ENCODE data around the gene TTC39B.

The TTC39B gene

GRCh38 chr9:15262581-15262980 is 44.4 kb downstream of the TTC39B start:
- no peak for DNase-seq
- no CpG with 5 or more reads among the region's 1 CpG for WGBS

GRCh38 chr9:15256426-15256825 is 50.6 kb downstream of the TTC39B start:
- no peak overlapping the region for H2BK5ac ChIP-seq (ENCODE audit: low read depth, low read length, poor library complexity, severe bottlenecking)
- H3K18ac ChIP-seq (ENCODE audit: low read depth in 1 of 2, low read length in 2 of 2): no peak overlapping the region
- no peak overlapping the region for H2BK120ac ChIP-seq (ENCODE audit: low read depth, low read length)
- no peak overlapping the region for H3K27ac ChIP-seq (ENCODE audit: low read length, poor library complexity, severe bottlenecking)
- no peak for DNase-seq
- H3K79me1 ChIP-seq (replicated peaks; ENCODE audit: low read length, poor library complexity, severe bottlenecking): peaks cover 13% of the 10 kb centered on the region
- H3K27me3 ChIP-seq (ENCODE audit: control insufficient read depth in 1 of 2, insufficient read depth in 1 of 2, low read length in 2 of 2): no peaks in the 10 kb centered on the region
- H3K4me1 ChIP-seq (ENCODE audit: control insufficient read depth, insufficient read depth, low read depth, low read length): no peaks in the 10 kb centered on the region
- no peak overlapping the region for H2BK15ac ChIP-seq (ENCODE audit: low read depth, poor library complexity, severe bottlenecking)
- H4K8ac ChIP-seq (ENCODE audit: low read length): no peak overlapping the region
- H3K9me3 ChIP-seq (ENCODE audit: control insufficient read depth, low read length): no peaks in the 10 kb centered on the region
- no peak overlapping the region for H4K91ac ChIP-seq (ENCODE audit: low read length)
- H2AK5ac ChIP-seq (ENCODE audit: low read length, severe bottlenecking): no peak overlapping the region
- H2AFZ ChIP-seq (ENCODE audit: low read depth, low read length): no peak overlapping the region
- 97% methylated on average over 3 of the region's 4 CpGs for WGBS
- H2BK12ac ChIP-seq (ENCODE audit: low read length in 2 of 2): no peak overlapping the region
- no peak overlapping the region for H3K14ac ChIP-seq (ENCODE audit: low read length in 2 of 2)
- H3K4me2 ChIP-seq (ENCODE audit: low read length, poor library complexity, severe bottlenecking): no peak overlapping the region
- no peak overlapping the region for H3K4ac ChIP-seq (ENCODE audit: low read depth in 1 of 2, low read length in 2 of 2)
- no peak overlapping the region for H3K23ac ChIP-seq (ENCODE audit: low read length in 2 of 2)
- no peaks in the 10 kb centered on the region for H3K36me3 ChIP-seq (ENCODE audit: control insufficient read depth in 1 of 2, insufficient read depth in 2 of 2, low read depth in 1 of 2, low read length in 2 of 2)
- H3K4me3 ChIP-seq (ENCODE audit: insufficient read depth in 1 of 2, low read depth in 1 of 2, low read length in 2 of 2): no peak overlapping the region
- H3K9ac ChIP-seq (ENCODE audit: low read length): no peak overlapping the region

More at GRCh38 chr9:15262581-15262980, 44.4 kb downstream of the TTC39B start:
- H3K79me1 ChIP-seq (replicated peaks; ENCODE audit: low read length, poor library complexity, severe bottlenecking): peaks cover 22% of the 10 kb centered on the region
- no peak overlapping the region for H4K8ac ChIP-seq (ENCODE audit: low read length)
- H2AK5ac ChIP-seq (ENCODE audit: low read length, severe bottlenecking): no peak overlapping the region
- no peak overlapping the region for H2BK120ac ChIP-seq (ENCODE audit: low read depth, low read length)
- no peak overlapping the region for H3K4me3 ChIP-seq (ENCODE audit: insufficient read depth in 1 of 2, low read depth in 1 of 2, low read length in 2 of 2)
- no peak overlapping the region for H3K4me2 ChIP-seq (ENCODE audit: low read length, poor library complexity, severe bottlenecking)
- no peak overlapping the region for H4K91ac ChIP-seq (ENCODE audit: low read length)
- H3K9ac ChIP-seq (ENCODE audit: low read length): no peak overlapping the region
- H3K18ac ChIP-seq (ENCODE audit: low read depth in 1 of 2, low read length in 2 of 2): no peak overlapping the region
- no peaks in the 10 kb centered on the region for H3K9me3 ChIP-seq (ENCODE audit: control insufficient read depth, low read length)
- no peak overlapping the region for H3K4ac ChIP-seq (ENCODE audit: low read depth in 1 of 2, low read length in 2 of 2)
- no peak overlapping the region for H2BK12ac ChIP-seq (ENCODE audit: low read length in 2 of 2)
- no peak overlapping the region for H2AFZ ChIP-seq (ENCODE audit: low read depth, low read length)
- peaks cover 2% of the 10 kb centered on the region for H3K4me1 ChIP-seq (ENCODE audit: control insufficient read depth, insufficient read depth, low read depth, low read length)
- peaks cover 0 to 3% of the 10 kb centered on the region in 2 experiments for H3K36me3 ChIP-seq (ENCODE audit: control insufficient read depth in 1 of 2, insufficient read depth in 2 of 2, low read depth in 1 of 2, low read length in 2 of 2)
- H3K27me3 ChIP-seq (ENCODE audit: control insufficient read depth in 1 of 2, insufficient read depth in 1 of 2, low read length in 2 of 2): no peaks in the 10 kb centered on the region
- H3K27ac ChIP-seq (ENCODE audit: low read length, poor library complexity, severe bottlenecking): no peak overlapping the region
- H2BK5ac ChIP-seq (ENCODE audit: low read depth, low read length, poor library complexity, severe bottlenecking): no peak overlapping the region
- H2BK15ac ChIP-seq (ENCODE audit: low read depth, poor library complexity, severe bottlenecking): no peak overlapping the region
- no peak overlapping the region for H3K23ac ChIP-seq (ENCODE audit: low read length in 2 of 2)
- H3K14ac ChIP-seq (ENCODE audit: low read length in 2 of 2): no peak overlapping the region

GRCh38 chr9:15253786-15254185 is 53.2 kb downstream of the TTC39B start:
- Histone ChIP-seq H3K27ac (ENCODE audit: low read length, poor library complexity, severe bottlenecking) (no peak overlapping the region), H3K79me1 (replicated peaks; ENCODE audit: low read length, poor library complexity, severe bottlenecking) (peaks cover 10% of the 10 kb centered on the region), H2BK120ac (ENCODE audit: low read depth, low read length) (no peak overlapping the region), H3K23ac (ENCODE audit: low read length in 2 of 2) (no peak overlapping the region), H4K91ac (ENCODE audit: low read length) (no peak overlapping the region), H2BK15ac (ENCODE audit: low read depth, poor library complexity, severe bottlenecking) (no peak overlapping the region), H3K18ac (ENCODE audit: low read depth in 1 of 2, low read length in 2 of 2) (no peak overlapping the region), H3K9ac (ENCODE audit: low read length) (no peak overlapping the region), H3K4me2 (ENCODE audit: low read length, poor library complexity, severe bottlenecking) (no peak overlapping the region), H2AFZ (ENCODE audit: low read depth, low read length) (no peak overlapping the region), H3K4me1 (ENCODE audit: control insufficient read depth, insufficient read depth, low read depth, low read length) (peaks cover 4% of the 10 kb centered on the region), H3K27me3 (ENCODE audit: control insufficient read depth in 1 of 2, insufficient read depth in 1 of 2, low read length in 2 of 2) (no peaks in the 10 kb centered on the region), H3K9me3 (ENCODE audit: control insufficient read depth, low read length) (no peaks in the 10 kb centered on the region), H2AK5ac (ENCODE audit: low read length, severe bottlenecking) (no peak overlapping the region), H3K4me3 (ENCODE audit: insufficient read depth in 1 of 2, low read depth in 1 of 2, low read length in 2 of 2) (no peak overlapping the region), H2BK5ac (ENCODE audit: low read depth, low read length, poor library complexity, severe bottlenecking) (no peak overlapping the region), H4K8ac (ENCODE audit: low read length) (no peak overlapping the region), H2BK12ac (ENCODE audit: low read length in 2 of 2) (no peak overlapping the region), H3K14ac (ENCODE audit: low read length in 2 of 2) (no peak overlapping the region), H3K4ac (ENCODE audit: low read depth in 1 of 2, low read length in 2 of 2) (no peak overlapping the region), H3K36me3 (ENCODE audit: control insufficient read depth in 1 of 2, insufficient read depth in 2 of 2, low read depth in 1 of 2, low read length in 2 of 2) (no peaks in the 10 kb centered on the region)
- WGBS: no CpG with 5 or more reads among the region's 1 CpG
- DNase-seq: no peak

GRCh38 chr9:15253197-15253596 is 53.8 kb downstream of the TTC39B start:
- H3K79me1 ChIP-seq (replicated peaks; ENCODE audit: low read length, poor library complexity, severe bottlenecking): peaks cover 10% of the 10 kb centered on the region
- peak overlapping the region; percentile 15 for H4K8ac ChIP-seq (ENCODE audit: low read length)
- no CpG with 5 or more reads among the region's 1 CpG for WGBS
- H3K9me3 ChIP-seq (ENCODE audit: control insufficient read depth, low read length): no peaks in the 10 kb centered on the region
- DNase-seq: peak; percentile 29
- H2AFZ ChIP-seq (ENCODE audit: low read depth, low read length): no peak overlapping the region
- no peak overlapping the region for H3K4ac ChIP-seq (ENCODE audit: low read depth in 1 of 2, low read length in 2 of 2)
- no peak overlapping the region for H3K27ac ChIP-seq (ENCODE audit: low read length, poor library complexity, severe bottlenecking)
- H2AK5ac ChIP-seq (ENCODE audit: low read length, severe bottlenecking): no peak overlapping the region
- H2BK120ac ChIP-seq (ENCODE audit: low read depth, low read length): no peak overlapping the region
- no peak overlapping the region for H2BK5ac ChIP-seq (ENCODE audit: low read depth, low read length, poor library complexity, severe bottlenecking)
- no peaks in the 10 kb centered on the region for H3K36me3 ChIP-seq (ENCODE audit: control insufficient read depth in 1 of 2, insufficient read depth in 2 of 2, low read depth in 1 of 2, low read length in 2 of 2)
- no peak overlapping the region for H3K4me2 ChIP-seq (ENCODE audit: low read length, poor library complexity, severe bottlenecking)
- peaks cover 4% of the 10 kb centered on the region for H3K4me1 ChIP-seq (ENCODE audit: control insufficient read depth, insufficient read depth, low read depth, low read length)
- H3K23ac ChIP-seq (ENCODE audit: low read length in 2 of 2): no peak overlapping the region
- H4K91ac ChIP-seq (ENCODE audit: low read length): no peak overlapping the region
- H2BK12ac ChIP-seq (ENCODE audit: low read length in 2 of 2): no peak overlapping the region
- no peak overlapping the region for H3K18ac ChIP-seq (ENCODE audit: low read depth in 1 of 2, low read length in 2 of 2)
- no peak overlapping the region for H2BK15ac ChIP-seq (ENCODE audit: low read depth, poor library complexity, severe bottlenecking)
- no peak overlapping the region for H3K4me3 ChIP-seq (ENCODE audit: insufficient read depth in 1 of 2, low read depth in 1 of 2, low read length in 2 of 2)
- H3K9ac ChIP-seq (ENCODE audit: low read length): no peak overlapping the region
- H3K27me3 ChIP-seq (ENCODE audit: control insufficient read depth in 1 of 2, insufficient read depth in 1 of 2, low read length in 2 of 2): no peaks in the 10 kb centered on the region
- H3K14ac ChIP-seq (ENCODE audit: low read length in 2 of 2): no peak overlapping the region
